ENCODE data around the gene UBE2U. TPM values are rescaled to one million over a fixed set of nuclear protein-coding genes. Genes with fewer than 3 reads are reported as not detected.
A peak's percentile ranks its signal among the peaks of the same experiment; 100 is the strongest.

UBE2U gene
- total RNA-seq, 1 donor from 2014 or later = not detected

- Histone ChIP-seq H3K4me1 (no peaks in the 10 kb centered on the region), H3K27ac (no peak overlapping the region), H3K36me3 (no peaks in the 10 kb centered on the region), H3K9me3 (no peaks in the 10 kb centered on the region), H3K4me3 (no peak overlapping the region), H3K27me3 (ENCODE audit: low read depth) (no peaks in the 10 kb centered on the region)
- intact Hi-C loops (cut with DNase I) = no loop called here
- ATAC-seq = no peak
- TF ChIP-seq, protein P1, sequence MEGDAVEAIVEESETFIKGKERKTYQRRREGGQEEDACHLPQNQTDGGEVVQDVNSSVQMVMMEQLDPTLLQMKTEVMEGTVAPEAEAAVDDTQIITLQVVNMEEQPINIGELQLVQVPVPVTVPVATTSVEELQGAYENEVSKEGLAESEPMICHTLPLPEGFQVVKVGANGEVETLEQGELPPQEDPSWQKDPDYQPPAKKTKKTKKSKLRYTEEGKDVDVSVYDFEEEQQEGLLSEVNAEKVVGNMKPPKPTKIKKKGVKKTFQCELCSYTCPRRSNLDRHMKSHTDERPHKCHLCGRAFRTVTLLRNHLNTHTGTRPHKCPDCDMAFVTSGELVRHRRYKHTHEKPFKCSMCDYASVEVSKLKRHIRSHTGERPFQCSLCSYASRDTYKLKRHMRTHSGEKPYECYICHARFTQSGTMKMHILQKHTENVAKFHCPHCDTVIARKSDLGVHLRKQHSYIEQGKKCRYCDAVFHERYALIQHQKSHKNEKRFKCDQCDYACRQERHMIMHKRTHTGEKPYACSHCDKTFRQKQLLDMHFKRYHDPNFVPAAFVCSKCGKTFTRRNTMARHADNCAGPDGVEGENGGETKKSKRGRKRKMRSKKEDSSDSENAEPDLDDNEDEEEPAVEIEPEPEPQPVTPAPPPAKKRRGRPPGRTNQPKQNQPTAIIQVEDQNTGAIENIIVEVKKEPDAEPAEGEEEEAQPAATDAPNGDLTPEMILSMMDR (IDR thresholded peaks at IDR 0.05) = no peak
- DNase-seq = no peak
Measured at GRCh38 chr1:64182207-64182606, 21.2 kb upstream of the UBE2U start.

DNA sequence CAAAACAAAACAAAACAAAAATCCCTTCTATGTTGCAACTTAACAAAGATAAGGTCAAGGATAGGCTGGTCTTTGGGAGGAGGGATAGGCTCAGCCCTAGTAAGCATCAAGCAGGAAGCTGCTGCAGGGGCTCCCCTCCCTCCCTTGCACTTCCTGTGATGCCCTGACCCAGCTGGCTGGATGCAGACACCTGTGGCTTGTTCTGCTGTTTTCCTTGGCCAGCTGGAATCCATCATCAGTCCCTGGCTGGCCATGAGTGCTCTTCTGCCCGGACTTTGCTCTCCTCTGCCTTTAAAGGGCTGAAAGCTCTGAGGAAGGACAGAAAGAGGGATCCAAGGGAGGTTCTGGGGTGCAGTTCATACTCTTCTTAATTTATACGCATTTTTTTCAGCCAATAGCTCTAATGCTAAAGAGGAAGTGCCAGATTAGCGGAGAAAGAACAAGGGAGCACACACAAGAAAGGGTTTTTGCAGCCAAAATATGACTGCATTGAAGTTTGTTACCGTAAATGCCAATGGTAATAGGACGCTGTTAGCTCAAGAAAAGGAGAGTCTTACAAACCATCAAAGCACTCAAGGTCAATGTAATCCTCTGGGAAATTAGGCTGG lies 19.9 kb upstream of the UBE2U start:
- intact Hi-C loops (cut with DNase I) = no loop called here
- ATAC-seq (no peak), DNase-seq (no peak)
- Histone ChIP-seq H3K4me3 (no peak overlapping the region), H3K27me3 (ENCODE audit: low read depth) (no peaks in the 10 kb centered on the region), H3K4me1 (no peaks in the 10 kb centered on the region), H3K9me3 (no peaks in the 10 kb centered on the region), H3K27ac (no peak overlapping the region), H3K36me3 (no peaks in the 10 kb centered on the region)
- TF ChIP-seq, protein P1 (IDR thresholded peaks at IDR 0.05) = no peak

- Histone ChIP-seq H3K27me3 (ENCODE audit: low read depth) (no peaks in the 10 kb centered on the region), H3K4me1 (no peaks in the 10 kb centered on the region), H3K27ac (no peak overlapping the region), H3K4me3 (no peak overlapping the region), H3K36me3 (no peaks in the 10 kb centered on the region), H3K9me3 (no peaks in the 10 kb centered on the region)
- ATAC-seq (peak; percentile 58 to 61), DNase-seq (no peak)
- TF ChIP-seq, protein P1 (IDR thresholded peaks at IDR 0.05) = no peak
- intact Hi-C loops (cut with DNase I) = no loop called here
Measured at GRCh38 chr1:64184003-64184440, 19.4 kb upstream of the UBE2U start.

DNA sequence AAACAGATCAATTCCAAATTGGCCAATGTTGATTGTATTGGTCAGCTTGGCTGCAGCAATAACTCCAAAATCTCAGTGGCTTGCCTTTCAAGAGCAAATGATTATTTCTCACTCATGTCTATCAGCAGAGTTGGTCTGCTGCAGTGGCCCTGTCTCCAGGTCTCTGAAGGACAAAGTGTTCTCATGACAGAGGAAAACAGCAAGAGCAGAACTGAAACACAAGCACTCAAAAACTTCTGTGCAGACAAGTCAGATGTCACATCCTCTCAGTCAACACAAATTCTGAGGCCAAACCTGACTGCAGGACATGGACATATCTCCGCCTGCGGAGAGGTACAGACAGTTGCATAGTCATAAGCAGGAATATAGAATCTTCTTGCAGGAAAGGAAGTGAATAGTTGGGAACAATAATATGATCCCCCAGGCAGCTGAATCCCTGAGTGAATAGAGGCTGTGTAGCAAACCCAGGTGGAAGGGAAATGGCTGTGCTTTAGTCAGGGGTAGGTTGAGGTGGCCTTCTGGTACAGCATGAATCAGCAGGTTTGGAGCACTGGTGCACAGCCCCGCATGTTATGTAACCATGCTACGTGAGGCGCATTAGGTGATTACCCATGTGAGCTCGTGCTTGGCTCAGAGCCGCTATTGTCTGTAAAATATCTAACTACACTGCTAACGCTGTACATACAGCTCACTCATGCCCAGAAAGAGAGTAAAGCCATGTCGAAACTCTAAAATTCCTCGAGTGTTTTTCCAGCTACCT lies 17.1 kb upstream of the UBE2U start:
- TF ChIP-seq, protein P1 (IDR thresholded peaks at IDR 0.05) = no peak
- no peak overlapping the region for H3K4me3 ChIP-seq
- peak; percentile 74 to 83 for ATAC-seq
- H3K27me3 ChIP-seq (ENCODE audit: low read depth) = no peaks in the 10 kb centered on the region
- H3K36me3 ChIP-seq = no peaks in the 10 kb centered on the region
- H3K4me1 ChIP-seq = no peaks in the 10 kb centered on the region
- H3K9me3 ChIP-seq = no peaks in the 10 kb centered on the region
- H3K27ac ChIP-seq = no peak overlapping the region
- intact Hi-C loops (cut with DNase I) = no loop called here
- DNase-seq = peak; percentile 67

DNA sequence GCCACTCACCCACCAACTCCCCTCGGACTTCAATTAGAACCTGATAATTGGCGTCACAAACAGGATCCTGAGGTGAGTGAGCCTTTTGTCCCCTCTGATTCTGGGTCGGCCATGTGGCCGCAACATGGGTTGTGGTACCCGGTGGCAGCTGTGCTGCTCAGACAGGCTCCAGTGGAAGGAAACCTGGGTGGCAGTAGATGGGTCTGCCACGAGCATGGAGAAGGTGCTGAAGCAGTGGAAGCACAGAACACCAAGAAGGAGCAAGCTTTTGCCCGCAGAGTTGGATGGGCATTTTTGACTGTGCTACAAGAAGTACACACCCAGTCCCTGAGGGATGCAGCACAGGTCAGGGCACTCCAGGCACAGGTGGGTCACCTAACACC lies 16.5 kb upstream of the UBE2U start:
- Histone ChIP-seq H3K4me3 (no peak overlapping the region), H3K27ac (no peak overlapping the region), H3K36me3 (no peaks in the 10 kb centered on the region), H3K27me3 (ENCODE audit: low read depth) (no peaks in the 10 kb centered on the region), H3K4me1 (no peaks in the 10 kb centered on the region), H3K9me3 (no peaks in the 10 kb centered on the region)
- TF ChIP-seq, protein P1 (IDR thresholded peaks at IDR 0.05) = no peak
- ATAC-seq = no peak
- no peak for DNase-seq
- intact Hi-C loops (cut with DNase I) = no loop called here

Data from lower lobe of right lung (tissue), 2 donors.